HG03442 (cell line): ENCODE data around the gene SNAP25.

Source experiments
- ATAC-seq: cut with Tn5 transposase; IDR thresholded peaks from one replicate; pipeline ENCODE4 v1.9.1; 2021; ENCODE audit warnings: mild to moderate bottlenecking, moderate library complexity; ENCODE audit not compliant: unreplicated experiment

Gene SNAP25

DNA sequence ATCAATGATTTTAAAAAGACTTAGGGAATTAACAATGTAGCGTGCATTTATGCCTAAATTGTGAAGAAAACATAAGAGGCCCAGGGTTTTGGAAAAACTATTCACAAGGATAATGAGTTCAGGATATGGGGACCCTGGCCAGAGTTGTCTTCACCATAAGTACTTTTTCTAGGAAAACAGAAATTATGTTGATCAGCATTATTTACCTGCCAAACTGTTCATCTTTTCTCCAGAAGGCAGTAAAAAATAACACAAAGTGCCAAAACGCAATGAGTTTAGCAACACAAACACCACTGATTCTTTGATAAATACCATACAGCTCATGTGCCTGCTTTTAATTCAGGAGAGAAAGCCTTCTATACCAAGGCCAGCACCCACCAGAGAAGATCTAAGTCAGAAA is 43.1 kb downstream of the SNAP25 start:
- ATAC-seq = no peak

DNA sequence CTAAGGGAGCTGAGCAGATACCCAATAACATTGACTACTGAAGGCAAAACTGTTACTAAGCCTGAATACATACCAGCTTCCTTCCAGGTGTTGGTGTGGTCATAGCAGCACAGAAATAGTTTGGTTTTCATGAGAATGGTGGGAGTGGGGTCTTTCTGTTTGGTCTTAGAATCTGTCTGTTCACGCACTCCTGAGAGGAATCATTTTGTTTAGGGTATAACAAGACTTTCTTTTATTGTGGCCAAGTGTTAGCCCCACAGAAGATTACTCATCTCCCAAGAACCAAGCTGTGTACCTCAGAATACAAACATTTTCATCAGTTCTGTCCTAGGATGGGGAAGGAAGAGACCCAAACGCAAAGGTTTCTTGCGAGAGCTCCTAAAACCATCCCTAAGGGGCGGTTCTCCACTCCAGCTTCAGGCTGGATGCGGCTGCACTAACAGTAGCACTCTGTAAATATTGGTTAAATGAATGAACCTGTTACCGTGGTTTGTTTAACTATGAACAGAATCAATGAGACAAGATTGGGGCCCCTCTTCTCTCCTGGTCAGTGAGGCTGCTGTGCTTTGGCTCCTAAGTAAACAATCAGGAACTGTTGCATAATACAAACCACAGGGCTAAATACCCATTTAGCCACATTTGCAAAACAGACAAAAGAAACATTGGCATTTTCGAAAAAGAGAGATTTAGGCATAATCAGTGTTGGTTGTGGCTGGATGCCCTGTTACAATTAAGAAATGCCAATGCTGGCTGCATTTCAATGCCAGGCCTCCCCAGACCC is 44.9 kb downstream of the SNAP25 start:
- ATAC-seq = no peak

DNA sequence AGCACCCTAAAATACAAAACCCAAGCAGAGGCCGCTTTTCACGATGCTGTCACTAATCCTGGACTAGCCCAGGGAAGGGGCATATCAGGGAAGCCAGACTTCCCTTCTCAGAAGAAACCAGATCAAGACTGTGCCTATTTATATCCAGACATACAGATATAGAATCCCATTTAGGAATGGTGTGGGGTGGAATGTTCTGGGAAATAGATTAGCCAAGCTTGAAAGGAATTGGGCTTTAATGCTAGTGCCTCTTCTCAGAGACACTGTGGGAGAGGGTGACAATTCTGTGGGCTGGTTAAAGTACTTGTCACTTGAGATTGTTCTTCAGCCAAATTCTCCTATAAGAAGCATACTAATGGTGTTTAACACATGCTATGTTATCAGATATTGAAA is 45.5 kb downstream of the SNAP25 start:
- ATAC-seq = no peak

DNA sequence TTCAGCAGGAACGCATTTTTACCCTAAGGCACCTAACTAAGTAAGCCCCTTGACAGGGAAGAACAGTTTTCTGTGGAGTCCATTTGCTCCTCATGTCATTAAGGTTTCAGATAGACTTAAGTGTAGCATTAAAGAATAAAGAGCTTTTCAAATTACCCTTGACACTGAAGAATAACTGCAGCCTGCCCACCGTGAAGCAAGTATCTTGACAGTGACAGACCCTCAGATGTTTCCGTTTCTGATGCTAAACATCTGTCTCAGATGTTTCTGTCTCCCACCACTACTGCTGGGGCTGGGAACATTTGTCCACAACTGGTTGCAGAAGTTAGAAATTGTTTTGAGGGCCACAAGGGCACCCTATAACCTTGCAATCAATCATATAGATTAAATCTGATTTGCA is 50.0 kb downstream of the SNAP25 start:
- no peak for ATAC-seq

DNA sequence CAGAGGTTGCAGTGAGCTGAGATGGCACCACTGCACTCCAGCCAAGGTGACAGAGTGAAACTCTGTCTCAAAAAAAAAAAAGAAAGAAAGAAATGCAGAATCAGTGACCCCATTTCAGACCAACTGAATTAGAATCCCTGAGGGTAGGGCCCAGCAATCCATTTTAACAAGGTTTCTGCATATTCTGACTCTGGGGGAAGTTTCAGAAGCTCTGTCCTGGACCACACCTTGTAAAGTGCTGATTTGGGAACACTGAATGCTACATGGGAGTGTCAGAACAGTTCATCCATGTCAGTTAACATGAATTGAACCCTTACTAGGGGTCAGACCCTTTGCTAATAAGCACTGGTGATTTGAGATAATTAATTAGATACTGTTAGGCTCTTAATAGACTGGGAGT is 52.0 kb downstream of the SNAP25 start:
- no peak for ATAC-seq

DNA sequence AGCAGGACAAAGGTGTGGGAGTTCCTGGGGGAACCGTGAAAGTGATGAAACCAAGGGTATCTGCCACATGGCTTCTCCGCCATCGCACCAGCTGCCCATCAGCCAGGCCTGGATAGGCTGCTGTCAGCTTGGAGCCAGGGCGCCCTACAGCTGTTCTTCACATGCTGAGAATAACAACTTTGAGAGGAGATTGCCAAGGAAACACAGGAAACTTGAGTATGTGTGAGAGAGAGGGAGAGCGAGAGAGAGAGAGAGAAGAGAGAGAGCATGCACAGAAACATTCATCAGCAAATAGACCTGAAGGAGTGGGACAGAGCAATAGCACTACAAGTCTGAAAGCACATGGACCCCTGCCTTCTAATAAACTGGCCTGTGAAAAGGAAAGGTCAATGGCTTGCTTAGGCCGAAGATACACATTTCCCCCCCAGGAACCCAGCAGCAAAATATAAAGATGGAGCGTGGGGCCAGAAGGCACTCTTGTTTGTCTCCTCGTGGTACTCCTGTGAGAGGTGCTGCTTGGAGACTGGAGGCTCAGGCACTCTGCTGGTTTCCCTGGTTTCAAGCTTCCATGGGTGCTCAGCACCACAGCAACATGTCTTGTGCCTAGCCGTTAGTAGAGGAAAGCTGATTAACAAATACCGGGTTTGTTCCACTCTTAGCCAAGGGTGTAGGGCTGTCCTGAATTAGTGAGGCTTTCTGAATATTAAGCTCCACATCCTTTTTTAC is 53.0 kb downstream of the SNAP25 start:
- ATAC-seq = no peak

DNA sequence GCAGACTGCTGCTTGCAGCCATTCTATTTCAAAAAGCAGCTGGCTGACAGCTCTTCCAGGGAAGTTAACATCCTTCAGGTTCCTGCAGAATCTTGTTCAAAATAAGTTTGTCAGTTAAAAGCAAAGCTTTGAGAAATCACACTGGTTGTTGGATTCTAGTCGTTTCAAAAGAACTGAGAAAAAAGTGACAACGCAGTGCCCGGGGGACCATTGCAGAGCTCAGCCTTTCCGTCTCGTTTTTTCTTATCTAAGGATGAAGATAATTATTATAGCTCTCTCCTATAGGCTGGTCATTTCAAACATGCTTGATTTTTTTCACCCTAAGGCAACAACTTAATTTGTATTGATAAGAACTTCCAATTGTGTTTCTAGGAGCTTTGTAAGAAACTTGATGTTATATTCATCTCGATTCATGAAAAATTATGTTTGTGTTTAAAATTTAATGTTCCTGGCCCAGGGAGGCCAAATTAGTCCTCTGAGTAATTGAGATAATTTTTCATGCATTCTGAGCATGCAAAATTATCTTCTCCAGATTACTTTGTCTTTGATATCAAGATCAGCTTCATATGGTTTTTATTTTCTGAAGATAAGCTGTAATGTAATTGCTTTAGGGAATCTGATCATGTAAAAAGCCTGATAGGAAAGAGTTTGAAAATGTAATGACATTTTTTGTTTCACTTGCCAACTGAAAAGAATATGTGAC is 58.4 kb downstream of the SNAP25 start:
- ATAC-seq = no peak

DNA sequence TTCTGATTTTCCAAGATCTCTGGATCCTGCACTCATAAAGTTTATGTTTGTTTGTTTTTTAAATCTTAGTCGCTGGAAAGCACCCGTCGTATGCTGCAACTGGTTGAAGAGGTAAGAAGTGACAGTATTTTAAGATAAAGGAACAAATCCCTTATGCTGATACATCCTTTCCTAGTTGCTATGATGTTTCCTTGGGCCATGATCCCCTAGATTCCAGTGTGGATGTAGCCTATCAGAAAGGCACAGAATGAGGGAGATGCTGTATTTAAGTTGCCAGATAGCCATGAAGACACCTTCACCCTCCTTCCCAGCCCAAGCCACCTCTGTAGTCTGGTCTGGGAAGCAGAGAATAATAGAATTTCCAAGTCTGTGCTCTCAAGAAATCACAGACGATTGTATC is 59.0 kb downstream of the SNAP25 start:
- ATAC-seq = no peak

DNA sequence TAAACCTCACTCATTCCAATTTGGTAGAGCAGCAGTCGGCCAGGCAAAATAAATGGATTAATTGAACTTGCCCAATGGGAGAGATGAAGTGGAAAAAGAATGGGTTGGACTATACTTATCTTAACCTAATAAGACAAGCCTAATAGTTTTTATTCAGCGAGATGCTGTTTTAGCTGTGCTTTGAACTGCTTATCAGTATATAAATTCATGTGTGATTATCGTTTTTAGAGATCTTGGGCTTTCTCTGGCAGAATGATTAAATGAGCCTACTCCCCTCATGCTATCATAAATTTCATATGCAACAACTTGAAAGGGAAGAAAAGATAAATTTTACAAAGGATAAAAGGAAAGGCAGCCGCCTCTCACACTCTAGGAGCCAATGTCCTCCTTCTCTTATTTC is 59.8 kb downstream of the SNAP25 start:
- ATAC-seq = no peak

DNA sequence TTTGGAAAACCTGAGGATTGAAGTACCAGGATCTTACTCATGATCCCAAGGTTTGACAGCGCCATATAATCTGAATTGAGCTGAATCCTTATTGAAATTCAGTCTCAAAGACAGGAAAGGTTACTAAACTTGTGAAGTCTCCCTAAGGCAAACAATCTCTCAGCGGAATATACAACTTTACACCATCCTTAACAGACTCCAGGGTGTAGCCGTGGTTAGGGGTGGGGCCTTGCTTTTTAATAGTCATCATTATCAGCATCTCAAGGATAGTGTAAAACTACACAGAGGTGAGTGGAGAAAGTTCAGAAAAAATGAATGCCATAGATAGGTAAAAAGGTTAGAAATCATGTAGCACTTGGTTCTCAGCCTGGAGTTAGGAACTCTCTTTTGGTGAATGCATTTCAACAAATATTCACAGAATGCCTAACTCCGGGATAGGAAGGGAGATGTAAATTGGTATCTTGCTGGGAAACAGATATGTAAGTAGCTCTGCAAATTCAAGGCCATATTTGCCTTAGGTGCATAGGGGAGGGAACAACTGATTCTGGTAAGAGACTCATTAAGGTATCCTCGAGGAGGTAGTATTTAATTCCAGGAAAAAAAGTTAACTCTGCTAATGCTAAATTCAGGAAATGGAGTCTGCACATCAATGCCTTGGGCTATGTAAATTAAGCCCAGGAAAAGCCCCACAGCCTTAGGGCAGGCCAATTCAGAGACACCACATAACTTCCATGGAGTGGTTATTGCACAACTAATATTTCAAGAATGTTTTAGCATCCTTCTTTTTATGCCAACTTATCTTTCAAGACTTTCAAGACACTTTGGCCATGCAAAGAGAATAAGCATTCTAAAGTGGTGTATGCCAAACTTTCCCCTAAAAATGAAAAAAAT is 61.6 kb downstream of the SNAP25 start:
- no peak for ATAC-seq

DNA sequence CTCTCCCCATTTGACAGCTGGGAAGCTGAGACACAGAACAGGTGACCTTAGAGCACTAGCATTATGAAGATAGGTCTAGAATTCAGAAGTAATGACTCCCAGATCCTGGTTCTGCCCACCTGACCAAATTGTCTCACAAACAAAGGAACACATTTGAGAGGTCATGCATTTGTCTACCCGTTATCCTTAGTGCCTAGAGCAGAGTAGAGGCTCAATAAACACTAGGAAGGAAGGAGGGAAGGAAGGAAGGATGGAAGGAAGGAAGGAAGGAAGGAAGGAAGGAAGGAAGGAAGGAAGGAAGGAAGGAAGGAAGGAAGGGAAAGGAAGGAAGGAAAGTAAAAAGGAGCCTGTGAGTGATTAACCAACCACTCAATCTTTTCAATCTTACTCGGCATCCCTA is 63.3 kb downstream of the SNAP25 start:
- no peak for ATAC-seq

DNA sequence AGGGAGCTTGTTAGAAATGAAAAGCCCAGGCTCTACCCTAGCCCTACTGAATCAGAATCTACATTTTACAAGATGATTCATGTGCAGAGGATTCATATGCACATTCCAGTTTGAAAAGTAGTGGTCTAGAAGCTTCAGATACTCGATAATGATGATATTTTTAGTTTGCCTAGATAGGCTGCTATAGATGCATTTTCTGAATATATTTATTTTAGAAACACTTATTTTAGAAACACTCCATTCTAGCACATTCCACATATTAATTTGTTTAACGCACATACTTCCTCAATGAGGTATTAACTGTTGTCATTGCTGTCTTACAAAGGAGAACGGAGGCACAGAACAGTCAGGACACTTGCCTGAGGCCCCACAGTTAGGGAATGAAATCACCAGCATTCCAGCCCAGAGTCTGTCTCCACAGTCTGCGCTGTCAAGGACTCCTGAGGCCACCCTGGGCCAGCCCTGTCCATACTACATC is 64.4 kb downstream of the SNAP25 start:
- no peak for ATAC-seq

DNA sequence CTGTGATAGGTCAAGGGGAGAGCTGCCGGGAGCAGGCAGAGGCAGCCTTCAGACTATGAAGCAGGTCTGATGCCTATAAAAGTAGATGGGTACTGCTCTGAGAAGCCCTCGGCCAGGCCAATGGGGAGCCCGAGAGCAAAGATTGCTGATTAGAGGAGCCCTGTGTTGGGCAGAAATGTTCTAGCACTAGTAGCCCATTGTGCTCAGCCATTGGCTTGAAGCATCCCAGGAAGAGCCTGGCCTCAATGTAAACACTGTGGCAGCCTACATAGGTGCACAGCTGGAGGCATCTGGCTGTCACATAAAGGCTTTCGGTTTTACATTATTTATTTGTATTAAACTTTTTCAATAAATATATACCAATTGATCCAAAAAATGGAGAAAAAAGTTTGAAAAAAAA is 67.7 kb downstream of the SNAP25 start:
- ATAC-seq = no peak

DNA sequence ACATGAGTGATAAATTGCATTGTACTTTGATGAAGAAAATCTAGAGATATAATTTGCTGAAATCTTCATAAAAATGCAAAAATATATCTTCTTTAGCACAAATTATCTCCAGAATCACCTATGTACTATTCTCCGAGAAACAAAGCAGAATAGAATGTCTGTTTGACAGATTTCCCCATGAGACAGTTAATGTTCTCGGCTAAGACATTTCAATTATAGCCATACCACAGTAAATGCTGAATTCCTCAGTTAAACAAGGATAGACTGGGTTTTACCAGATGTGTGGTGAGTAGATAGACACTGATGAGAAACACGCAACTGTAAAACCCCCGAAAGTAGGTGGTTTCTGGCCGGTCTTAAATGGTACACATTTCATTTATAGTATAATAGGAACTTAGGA is 69.8 kb downstream of the SNAP25 start:
- no peak for ATAC-seq

DNA sequence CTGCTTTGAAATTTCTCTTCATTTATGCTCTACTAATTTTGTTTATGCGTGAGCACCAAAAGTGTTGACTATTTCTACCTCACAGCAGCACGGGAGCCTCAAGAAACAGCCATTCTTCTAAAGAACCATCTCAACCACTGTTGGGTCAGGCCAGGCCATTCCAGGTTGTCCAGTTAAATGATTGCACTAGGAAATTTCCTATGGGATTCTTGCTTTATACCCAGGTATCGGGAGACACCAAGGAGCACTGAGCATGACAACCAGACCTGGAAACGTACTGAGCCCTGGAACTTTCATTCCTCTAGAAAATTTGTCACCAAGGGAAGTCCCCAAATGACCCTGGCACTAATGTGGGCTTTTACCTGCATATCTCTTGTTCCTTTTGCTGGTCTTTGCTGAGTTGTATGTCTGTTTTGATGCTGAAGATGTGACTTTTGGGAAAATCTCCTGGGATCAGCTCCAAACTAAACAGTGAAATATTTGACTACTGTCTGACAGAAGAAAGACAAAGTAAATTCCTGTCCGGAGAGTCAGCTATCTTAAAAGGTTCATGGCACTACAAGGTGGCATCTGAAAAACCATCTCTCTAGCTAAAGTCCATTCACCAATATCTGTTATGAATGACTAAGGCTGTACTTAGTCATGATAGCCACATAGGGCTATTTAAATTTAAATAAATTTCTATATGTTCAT is 70.5 kb downstream of the SNAP25 start:
- no peak for ATAC-seq

DNA sequence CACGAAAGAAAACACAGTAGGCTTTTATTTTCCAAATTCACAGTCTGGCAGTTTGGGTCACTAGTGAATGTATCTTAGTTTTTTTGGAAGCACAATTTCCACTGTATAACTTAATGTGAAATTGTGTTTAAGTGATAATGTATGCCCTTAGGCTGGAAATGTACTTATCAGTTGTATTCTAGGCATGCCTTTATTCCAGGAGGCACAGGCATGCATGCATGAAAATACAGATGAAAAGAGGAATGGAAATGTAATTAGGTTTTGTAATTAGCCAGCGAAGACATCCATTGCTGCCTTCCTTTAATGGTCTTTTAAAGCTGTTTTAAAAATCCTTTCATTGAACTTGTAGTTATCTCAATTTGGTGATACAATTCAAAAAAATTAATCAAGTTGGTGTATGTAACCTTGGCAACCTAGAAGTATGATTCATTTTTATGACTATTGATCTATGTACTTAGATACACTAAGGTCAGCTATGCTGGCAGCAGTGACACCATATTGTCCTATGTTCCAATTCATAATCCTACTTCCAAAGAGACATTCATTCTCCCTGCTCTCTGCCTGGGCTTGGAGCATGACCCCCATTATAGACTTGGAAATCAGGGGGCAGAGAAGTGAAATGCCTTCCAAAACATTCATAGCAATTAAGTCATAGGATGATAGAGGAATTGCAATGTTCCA is 73.1 kb downstream of the SNAP25 start:
- ATAC-seq = no peak

DNA sequence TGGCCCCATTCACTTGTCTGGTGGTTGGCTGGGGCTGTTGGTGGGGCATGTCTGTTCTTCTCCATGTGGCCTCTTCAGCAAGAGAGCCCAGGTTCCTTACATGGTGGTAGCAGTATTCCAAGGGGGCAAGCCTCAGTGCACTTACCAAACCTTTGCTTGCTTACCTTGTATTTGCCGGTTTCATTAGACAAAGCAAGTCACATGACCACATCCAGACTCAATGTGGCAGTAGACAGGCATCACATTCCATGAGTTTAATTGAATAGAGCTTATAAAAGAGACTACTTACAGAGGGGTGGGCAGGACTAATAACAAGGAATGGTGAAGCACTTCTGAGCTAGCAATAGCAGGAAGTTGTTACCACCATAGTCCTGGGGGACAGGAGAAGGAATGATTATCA is 78.6 kb downstream of the SNAP25 start:
- no peak for ATAC-seq

DNA sequence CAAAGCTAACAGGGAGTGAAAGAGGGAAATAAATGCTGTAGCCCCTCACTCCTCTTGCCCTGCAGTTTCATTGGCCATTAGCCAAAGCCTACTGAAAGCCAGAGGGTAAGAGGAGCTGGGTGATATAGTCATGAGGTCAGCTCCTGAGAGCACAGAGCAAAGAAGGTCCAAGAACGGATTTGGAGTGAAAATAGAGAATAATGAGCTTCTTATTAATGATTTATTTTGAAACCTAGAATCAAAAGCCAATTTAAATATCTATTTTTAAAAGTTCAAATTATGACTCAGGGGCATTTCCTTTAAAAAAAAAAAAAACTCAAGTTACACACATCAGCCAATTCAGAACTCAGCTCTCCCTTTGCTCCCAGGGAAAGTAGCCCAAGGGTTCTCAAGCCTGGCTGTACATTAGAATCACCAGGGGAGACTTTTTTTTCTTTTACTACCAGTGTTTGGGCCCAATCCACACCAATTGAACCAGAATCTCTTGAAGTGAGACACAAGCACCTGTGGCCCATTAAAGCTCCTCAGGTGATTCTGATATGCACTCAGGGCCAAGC is 79.1 kb downstream of the SNAP25 start:
- no peak for ATAC-seq
